HG03571 (cell line): Measurements from ENCODE around the gene HERC6.
"Not testable (repeated sequence)": the region's sequence is repeated elsewhere in the genome, so short reads cannot be mapped to it uniquely, and the experiment has no call there.

Source experiments
- ATAC-seq: cut with Tn5 transposase; IDR thresholded peaks from one replicate; pipeline ENCODE4 v1.9.1; 2021; ENCODE audit not compliant: unreplicated experiment

The HERC6 gene

GRCh38 chr4:88378691-88379559 lies at the start of gene HERC6:
TSS of gene HERC6 (plus strand) at chr4:88378852. CDS start at chr4:88378922, 70 bp downstream.
- ATAC-seq, result peak; percentile 71

GRCh38 chr4:88333741-88334405 lies 44.8 kb upstream of the HERC6 start:
- ATAC-seq, result no peak

- ATAC-seq, result no peak
These were observed 43.5 kb upstream of the HERC6 start for GRCh38 chr4:88335092-88335665.

- ATAC-seq, result no peak
These were observed 37.1 kb upstream of the HERC6 start for GRCh38 chr4:88341227-88342192.

DNA sequence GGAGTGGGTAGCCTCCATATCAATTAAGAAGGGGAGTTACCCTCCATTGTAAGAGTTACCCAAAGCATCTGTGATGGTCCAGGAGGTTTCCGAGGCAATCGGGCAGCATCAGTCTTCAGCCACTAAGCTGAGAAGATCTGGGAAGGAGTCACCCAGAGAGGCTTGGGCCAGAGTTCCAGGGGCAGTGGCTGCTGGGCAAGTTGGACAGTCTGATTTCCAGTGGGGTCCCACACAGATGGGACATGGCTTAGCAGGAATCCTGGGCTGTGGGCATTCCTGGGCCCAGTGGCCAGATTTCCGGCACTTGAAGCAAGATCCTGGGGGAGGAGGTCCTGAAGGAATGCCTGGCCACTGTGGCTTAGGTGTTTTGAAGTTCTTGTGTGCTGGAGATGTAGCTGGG lies 31.8 kb upstream of the HERC6 start:
- ATAC-seq, result not testable (repeated sequence)

DNA sequence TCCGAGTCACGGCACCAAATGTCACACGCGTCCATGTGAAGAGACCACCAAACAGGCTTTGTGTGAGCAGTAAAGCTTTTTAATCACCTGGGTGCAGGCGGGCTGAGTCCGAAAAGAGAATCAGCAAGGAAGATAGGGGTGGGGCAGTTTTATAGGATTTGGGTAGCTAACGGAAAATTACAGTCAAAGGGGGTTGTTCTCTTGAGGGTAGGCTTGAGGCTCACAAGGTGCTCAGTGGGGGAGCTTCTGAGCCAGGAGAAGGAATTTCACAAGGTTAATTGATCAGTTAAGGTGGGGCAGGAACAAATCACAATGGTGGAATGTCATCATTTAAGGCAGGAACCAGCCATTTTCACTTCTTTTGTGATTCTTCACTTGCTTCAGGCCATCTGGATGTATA lies 29.9 kb upstream of the HERC6 start:
- ATAC-seq, result not testable (repeated sequence)

GRCh38 chr4:88350786-88351185 lies 27.9 kb upstream of the HERC6 start:
- no peak for ATAC-seq

- no peak for ATAC-seq
These were observed 26.5 kb upstream of the HERC6 start for GRCh38 chr4:88352062-88352740.

- ATAC-seq, result no peak
These were observed 25.3 kb upstream of the HERC6 start for GRCh38 chr4:88353324-88353723.

- ATAC-seq, result no peak
These were observed 21.9 kb upstream of the HERC6 start for GRCh38 chr4:88356771-88357170.

- no peak for ATAC-seq
These were observed 21.4 kb upstream of the HERC6 start for GRCh38 chr4:88357262-88357661.

GRCh38 chr4:88359558-88359957 lies 19.1 kb upstream of the HERC6 start:
- ATAC-seq, result no peak

GRCh38 chr4:88360256-88360655 lies 18.4 kb upstream of the HERC6 start:
- no peak for ATAC-seq

GRCh38 chr4:88360791-88361190 lies 17.9 kb upstream of the HERC6 start:
- no peak for ATAC-seq

DNA sequence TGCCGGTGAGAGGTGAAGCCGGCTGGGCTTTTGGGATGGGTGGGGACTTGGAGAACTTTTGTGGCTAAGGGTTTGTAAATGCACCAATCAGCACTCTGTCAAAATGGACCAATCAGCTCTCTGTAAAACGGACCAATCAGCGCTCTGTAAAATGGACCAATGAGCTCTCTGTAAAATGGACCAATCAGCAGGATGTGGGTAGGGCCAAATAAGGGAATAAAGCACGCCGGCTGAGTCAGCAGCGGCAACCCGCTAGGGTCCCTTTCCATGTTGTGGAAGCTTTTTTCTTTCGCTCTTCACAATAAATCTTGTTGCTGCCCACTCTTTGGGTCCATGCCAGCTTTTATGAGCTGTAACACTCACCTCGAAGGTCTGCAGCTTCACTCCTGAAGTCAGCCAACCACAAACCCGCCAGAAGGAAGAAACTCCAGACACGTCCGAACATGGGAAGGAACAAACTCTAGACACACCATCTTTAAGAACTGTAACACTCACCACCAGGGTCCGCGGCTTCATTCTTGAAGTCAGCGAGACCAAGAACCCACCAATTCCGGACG lies 17.4 kb upstream of the HERC6 start:
- not testable (repeated sequence) for ATAC-seq

DNA sequence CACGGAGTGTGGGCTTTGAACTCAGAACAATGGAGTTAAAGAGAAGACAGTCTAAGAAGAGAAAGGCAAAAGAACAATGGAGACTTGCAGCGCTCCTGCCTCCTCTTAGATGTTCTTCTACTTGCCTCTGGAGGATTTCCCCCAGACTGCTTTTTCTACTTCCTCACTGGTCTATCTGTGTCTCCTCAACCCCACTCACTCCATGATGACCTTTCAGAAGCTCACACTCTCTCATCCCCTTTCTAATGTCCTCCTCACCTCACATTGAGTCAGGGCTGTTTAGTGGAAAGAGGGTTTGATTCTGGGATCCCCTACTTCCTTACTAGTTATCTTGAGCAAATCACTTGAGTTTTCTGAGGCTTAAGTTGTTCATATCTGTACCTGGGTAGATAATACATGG lies 12.2 kb upstream of the HERC6 start:
- ATAC-seq, result no peak

DNA sequence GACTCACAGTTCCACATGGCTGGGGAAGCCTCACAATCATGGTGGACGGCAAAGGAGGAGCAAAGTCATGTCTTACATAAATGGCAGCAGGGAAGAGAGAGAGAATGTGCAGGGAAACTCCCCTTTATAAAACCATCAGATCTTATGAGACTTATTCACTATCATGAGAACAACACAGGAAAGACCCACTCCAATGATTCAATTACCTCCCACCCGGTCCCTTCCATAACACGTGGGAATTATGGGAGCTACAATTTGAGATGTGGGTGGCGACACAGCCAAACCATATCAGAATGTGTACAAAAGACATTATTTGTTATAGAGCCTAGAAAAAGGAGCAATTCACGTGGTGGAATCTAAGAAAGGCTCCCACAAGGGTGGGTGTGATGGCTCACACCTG lies 10.8 kb upstream of the HERC6 start:
- no peak for ATAC-seq

DNA sequence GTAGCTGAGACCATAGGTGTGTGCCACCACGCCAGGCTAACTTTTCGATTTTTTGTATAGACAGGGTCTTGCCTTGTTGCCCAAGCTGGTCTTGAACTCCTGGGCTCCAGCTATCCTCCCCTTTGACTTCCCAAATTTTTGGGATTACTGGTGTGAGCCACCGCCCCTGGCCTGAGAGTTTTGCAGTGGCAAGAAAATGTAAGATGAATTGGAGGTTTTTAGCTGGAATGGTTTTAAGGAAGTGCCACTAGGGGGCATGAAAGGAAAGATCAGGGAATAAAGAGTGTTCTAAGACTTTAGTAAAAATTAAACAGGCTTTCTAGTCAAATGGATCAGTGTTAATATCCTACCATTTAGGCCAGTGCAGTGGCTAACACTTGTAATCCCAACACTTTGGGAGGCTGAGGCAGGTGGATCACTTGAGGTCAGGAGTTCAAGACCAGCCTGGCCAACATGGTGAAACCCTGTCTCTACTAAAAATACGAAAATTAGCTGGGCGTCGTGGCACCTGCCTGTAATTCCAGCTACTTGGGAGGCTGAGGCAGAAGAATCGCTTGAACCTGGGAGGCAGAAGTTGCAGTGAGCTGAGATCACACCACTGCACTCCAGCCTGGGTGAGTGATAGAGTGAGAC lies 9.4 kb upstream of the HERC6 start:
- ATAC-seq, result not testable (repeated sequence)

- ATAC-seq, result no peak
These were observed 2.5 kb downstream of the HERC6 start for GRCh38 chr4:88381123-88381522.
